Measurements from ENCODE around the gene SANBR. TPM values are rescaled to one million over a fixed set of nuclear protein-coding genes. Genes with fewer than 3 reads are reported as not detected.
A peak's percentile ranks its signal among the peaks of the same experiment; 100 is the strongest.

Gene SANBR
- total RNA-seq, 1 donor from 2014 or later, result 47.3 TPM

DNA sequence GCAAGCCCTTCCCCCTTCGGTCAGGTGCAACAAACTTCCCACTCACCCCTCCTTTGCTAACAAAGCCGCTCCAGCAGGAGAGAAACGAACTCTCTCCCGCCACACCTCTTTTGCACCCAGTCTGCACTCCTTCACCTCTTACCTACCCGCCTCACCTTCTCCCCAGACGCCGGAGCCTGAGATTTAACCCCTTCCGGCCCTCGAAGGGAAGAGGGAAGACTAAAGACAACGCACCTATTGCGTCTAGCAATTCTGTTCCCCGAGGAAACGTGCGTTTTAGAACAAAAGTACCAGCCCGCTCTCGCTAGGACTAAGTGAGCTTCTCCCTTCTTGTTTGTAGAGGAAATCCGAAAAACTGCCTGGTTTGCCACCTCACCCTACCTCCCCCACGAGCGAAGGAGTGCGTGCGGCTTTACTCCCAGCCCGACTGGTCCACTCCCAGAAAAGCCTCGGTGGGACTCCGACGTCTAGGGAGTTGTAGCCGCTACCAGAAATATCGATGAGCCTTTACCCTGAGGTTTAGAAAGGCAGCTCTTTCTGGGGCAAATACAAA is 48.6 kb upstream of the SANBR start:
- DNase-seq (ENCODE audit: low spot score), result peak; percentile 77
- Mint-ChIP-seq H3K36me3 (peaks cover 12% of the 10 kb centered on the region), H3K27ac (peak overlapping the region; percentile 98), H3K4me1 (peaks cover 22% of the 10 kb centered on the region), H3K9me3 (peaks cover 2% of the 10 kb centered on the region), H3K27me3 (ENCODE audit: insufficient read depth, low read depth) (peaks cover 3% of the 10 kb centered on the region), H3K4me3 (peak overlapping the region; percentile 100)
- Histone ChIP-seq H3K9me3 (ENCODE audit: low read depth) (no peaks in the 10 kb centered on the region), H3K4me2 (peak overlapping the region; percentile 84), H3K9ac (peak overlapping the region; percentile 44), H3F3A (ENCODE audit: low read depth) (peaks cover 22% of the 10 kb centered on the region), H3K27ac (peak overlapping the region; percentile 86), H3K4me3 (peak overlapping the region; percentile 71), H3K79me2 (ENCODE audit: low read depth) (peaks cover 60% of the 10 kb centered on the region), H3K4me1 (peaks cover 14% of the 10 kb centered on the region), H3K27me3 (no peaks in the 10 kb centered on the region), H3K36me3 (peaks cover 7% of the 10 kb centered on the region), H2AFZ (replicated peaks) (peak overlapping the region; percentile 95), H4K20me1 (ENCODE audit: low read depth) (no peaks in the 10 kb centered on the region)
- TF ChIP-seq EZH2phosphoT487 (IDR thresholded peaks at IDR 0.05) (peak; percentile 31), EZH2 (IDR thresholded peaks at IDR 0.05) (peak; percentile 41)
- TF ChIP-seq, protein P1, sequence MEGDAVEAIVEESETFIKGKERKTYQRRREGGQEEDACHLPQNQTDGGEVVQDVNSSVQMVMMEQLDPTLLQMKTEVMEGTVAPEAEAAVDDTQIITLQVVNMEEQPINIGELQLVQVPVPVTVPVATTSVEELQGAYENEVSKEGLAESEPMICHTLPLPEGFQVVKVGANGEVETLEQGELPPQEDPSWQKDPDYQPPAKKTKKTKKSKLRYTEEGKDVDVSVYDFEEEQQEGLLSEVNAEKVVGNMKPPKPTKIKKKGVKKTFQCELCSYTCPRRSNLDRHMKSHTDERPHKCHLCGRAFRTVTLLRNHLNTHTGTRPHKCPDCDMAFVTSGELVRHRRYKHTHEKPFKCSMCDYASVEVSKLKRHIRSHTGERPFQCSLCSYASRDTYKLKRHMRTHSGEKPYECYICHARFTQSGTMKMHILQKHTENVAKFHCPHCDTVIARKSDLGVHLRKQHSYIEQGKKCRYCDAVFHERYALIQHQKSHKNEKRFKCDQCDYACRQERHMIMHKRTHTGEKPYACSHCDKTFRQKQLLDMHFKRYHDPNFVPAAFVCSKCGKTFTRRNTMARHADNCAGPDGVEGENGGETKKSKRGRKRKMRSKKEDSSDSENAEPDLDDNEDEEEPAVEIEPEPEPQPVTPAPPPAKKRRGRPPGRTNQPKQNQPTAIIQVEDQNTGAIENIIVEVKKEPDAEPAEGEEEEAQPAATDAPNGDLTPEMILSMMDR (IDR thresholded peaks at IDR 0.05), result no peak

DNA sequence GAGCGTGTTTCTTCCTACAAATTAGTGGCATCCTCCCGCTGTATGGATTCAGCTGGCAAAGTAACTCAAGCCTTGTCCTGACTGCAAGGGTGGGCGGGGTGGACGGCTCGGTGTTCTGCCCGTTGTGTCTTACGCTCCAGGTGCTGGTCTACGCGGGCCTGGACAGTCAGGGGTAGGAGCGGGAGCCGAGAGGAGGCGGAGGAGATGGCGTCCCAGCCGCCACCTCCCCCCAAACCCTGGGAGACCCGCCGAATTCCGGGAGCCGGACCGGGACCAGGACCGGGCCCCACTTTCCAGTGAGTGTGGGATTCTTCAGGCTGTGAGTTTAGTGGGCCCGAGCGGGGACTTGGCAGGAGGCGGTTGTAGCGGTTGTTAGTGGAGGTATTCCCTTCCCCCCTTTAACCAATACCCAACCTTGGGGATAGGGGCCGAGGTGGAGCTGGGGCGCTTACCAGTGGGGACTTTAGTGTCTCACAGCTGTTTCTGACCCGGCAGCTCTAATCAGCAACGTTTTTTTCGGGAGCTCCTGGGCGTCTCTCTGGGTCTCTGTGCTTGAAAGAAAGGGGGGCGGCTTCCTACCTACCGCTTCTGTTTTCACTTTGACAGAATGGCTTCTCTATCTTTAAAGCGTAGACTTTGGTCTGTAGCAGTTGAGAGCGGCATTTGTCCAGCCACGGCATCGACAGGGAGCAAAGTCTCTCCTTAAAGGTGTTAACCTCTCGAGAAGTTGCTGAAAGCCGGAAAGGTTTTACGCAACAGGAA is 47.9 kb upstream of the SANBR start, which contains the start of the genes PEX13 and PUS10:
Gene PEX13, plus strand, starts transcription at position 165 of the 762 bp plus-strand sequence. Its CDS starts 40 bp downstream, at position 205.
Gene PUS10, minus strand, starts transcription at position 700 of the 762 bp plus-strand sequence. CDS start 6,365 bp downstream, outside the sequence.
- peaks cover 3% of the 10 kb centered on the region for H3K27me3 Mint-ChIP-seq (ENCODE audit: insufficient read depth, low read depth)
- peak; percentile 25 for TF ChIP-seq EZH2 (IDR thresholded peaks at IDR 0.05)
- TF ChIP-seq, protein P1 (IDR thresholded peaks at IDR 0.05), result no peak
- peak within 1 kb of the TSS; percentile 95 for H2AFZ ChIP-seq (replicated peaks)
- peaks cover 17% of the 10 kb centered on the region for H3K36me3 Mint-ChIP-seq
- peaks cover 5% of the 10 kb centered on the region for H3K9me3 Mint-ChIP-seq
- H4K20me1 ChIP-seq (ENCODE audit: low read depth), result no peaks in the 10 kb centered on the region
- peak within 1 kb of the TSS; percentile 84 for H3K4me2 ChIP-seq
- peaks cover 22% of the 10 kb centered on the region for H3K4me1 Mint-ChIP-seq
- H3K4me3 ChIP-seq, result peak within 1 kb of the TSS; percentile 71
- H3K36me3 ChIP-seq, result peaks cover 7% of the 10 kb centered on the region
- peak within 1 kb of the TSS; percentile 44 for H3K9ac ChIP-seq
- peaks cover 22% of the 10 kb centered on the region for H3F3A ChIP-seq (ENCODE audit: low read depth)
- H3K9me3 ChIP-seq (ENCODE audit: low read depth), result no peaks in the 10 kb centered on the region
- peak within 1 kb of the TSS; percentile 98 for H3K27ac Mint-ChIP-seq
- H3K27me3 ChIP-seq, result no peaks in the 10 kb centered on the region
- H3K27ac ChIP-seq, result peak within 1 kb of the TSS; percentile 86
- peak within 1 kb of the TSS; percentile 100 for H3K4me3 Mint-ChIP-seq
- peaks cover 66% of the 10 kb centered on the region for H3K79me2 ChIP-seq (ENCODE audit: low read depth)
- H3K4me1 ChIP-seq, result peaks cover 14% of the 10 kb centered on the region
- peak; percentile 83 for DNase-seq (ENCODE audit: low spot score)

DNA sequence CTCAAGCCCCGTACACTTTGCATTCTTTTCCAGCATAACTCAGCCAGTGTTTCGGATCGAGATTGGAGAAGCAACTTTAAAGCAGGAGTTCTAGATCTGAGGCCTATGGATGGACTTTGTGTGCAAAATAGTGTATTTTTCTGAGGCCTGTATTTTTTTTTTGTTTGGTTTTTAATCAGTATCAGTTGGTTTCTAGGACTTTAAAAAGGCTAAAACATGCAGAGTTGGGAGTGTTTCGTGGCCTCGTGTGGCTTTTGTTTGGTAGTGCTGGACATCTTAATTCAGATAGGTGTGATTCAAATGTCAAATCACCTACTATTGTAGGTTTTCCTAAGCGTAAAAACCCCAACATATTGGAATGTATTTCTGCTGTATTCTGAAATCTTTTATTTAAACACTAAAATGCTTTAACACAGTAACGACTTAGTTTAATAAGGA is 47.3 kb upstream of the SANBR start:
- Mint-ChIP-seq H3K9me3 (peaks cover 7% of the 10 kb centered on the region), H3K36me3 (peaks cover 20% of the 10 kb centered on the region), H3K4me3 (peak overlapping the region; percentile 100), H3K4me1 (peaks cover 22% of the 10 kb centered on the region), H3K27ac (peak overlapping the region; percentile 69), H3K27me3 (ENCODE audit: insufficient read depth, low read depth) (peaks cover 3% of the 10 kb centered on the region)
- Histone ChIP-seq H2AFZ (replicated peaks) (peak overlapping the region; percentile 95), H3K9me3 (ENCODE audit: low read depth) (no peaks in the 10 kb centered on the region), H3K79me2 (ENCODE audit: low read depth) (peaks cover 72% of the 10 kb centered on the region), H3F3A (ENCODE audit: low read depth) (peaks cover 22% of the 10 kb centered on the region), H3K4me1 (peaks cover 14% of the 10 kb centered on the region), H3K27ac (peak overlapping the region; percentile 86), H3K4me3 (peak overlapping the region; percentile 71), H4K20me1 (ENCODE audit: low read depth) (no peaks in the 10 kb centered on the region), H3K4me2 (peak overlapping the region; percentile 84), H3K27me3 (no peaks in the 10 kb centered on the region), H3K36me3 (peaks cover 7% of the 10 kb centered on the region), H3K9ac (peak overlapping the region; percentile 44)
- no peak for DNase-seq (ENCODE audit: low spot score)
- no peak for TF ChIP-seq EZH2phosphoT487 (IDR thresholded peaks at IDR 0.05)
- TF ChIP-seq EZH2 (IDR thresholded peaks at IDR 0.05), result no peak
- TF ChIP-seq, protein P1 (IDR thresholded peaks at IDR 0.05), result no peak
